ENCODE measurements around the gene GPHN.

GPHN gene

GRCh38 chr14:67199016-67199415, 691.1 kb downstream of the GPHN start:
- H3K9ac ChIP-seq (ENCODE audit: low read length in 5 of 5) = no peak overlapping the region

DNA sequence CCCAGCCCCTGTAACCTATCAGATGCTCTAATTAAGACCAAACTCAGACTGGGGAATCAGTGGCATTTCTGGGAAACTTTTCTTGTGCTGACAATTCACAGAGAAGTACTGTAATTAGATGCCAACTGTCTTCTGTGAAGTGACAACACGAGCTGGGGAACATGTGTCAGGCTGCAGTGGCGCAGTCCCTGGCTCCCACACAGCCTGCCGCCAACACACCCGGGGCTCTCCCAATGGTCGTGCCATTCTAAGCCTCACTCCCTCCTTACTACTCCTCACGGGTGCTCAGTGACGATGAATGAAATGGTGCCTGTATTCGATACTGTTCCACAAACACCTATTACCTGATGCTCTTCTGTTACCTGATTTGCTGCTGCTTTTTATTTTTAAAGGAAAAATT, 699.9 kb downstream of the GPHN start:
- Histone ChIP-seq H3K27ac (ENCODE audit: low read depth, low read length) (no peak overlapping the region), H3K4me1 (ENCODE audit: control insufficient read depth in 5 of 5, insufficient read depth in 5 of 5, low read length in 5 of 5) (no peaks in the 10 kb centered on the region), H3K36me3 (ENCODE audit: control insufficient read depth in 5 of 5, insufficient read depth in 5 of 5, low read length in 5 of 5) (no peaks in the 10 kb centered on the region), H3K9me3 (ENCODE audit: control insufficient read depth in 5 of 5, low read length in 5 of 5) (no peaks in the 10 kb centered on the region), H3K27me3 (ENCODE audit: control insufficient read depth in 5 of 5, insufficient read depth in 4 of 5, low read length in 5 of 5) (no peaks in the 10 kb centered on the region), H3K4me3 (ENCODE audit: low read depth in 1 of 5, low read length in 5 of 5) (no peak overlapping the region), H3K9ac (ENCODE audit: low read length in 5 of 5) (no peak overlapping the region)

More at GRCh38 chr14:67199016-67199415, 691.1 kb downstream of the GPHN start:
- Histone ChIP-seq H3K36me3 (ENCODE audit: control insufficient read depth in 5 of 5, insufficient read depth in 5 of 5, low read length in 5 of 5) (no peaks in the 10 kb centered on the region), H3K27ac (ENCODE audit: low read depth, low read length) (no peak overlapping the region), H3K4me1 (ENCODE audit: control insufficient read depth in 5 of 5, insufficient read depth in 5 of 5, low read length in 5 of 5) (no peaks in the 10 kb centered on the region), H3K9me3 (ENCODE audit: control insufficient read depth in 5 of 5, low read length in 5 of 5) (no peaks in the 10 kb centered on the region), H3K27me3 (ENCODE audit: control insufficient read depth in 5 of 5, insufficient read depth in 4 of 5, low read length in 5 of 5) (no peaks in the 10 kb centered on the region), H3K4me3 (ENCODE audit: low read depth in 1 of 5, low read length in 5 of 5) (no peak overlapping the region)

GRCh38 chr14:67218126-67218525, 710.2 kb downstream of the GPHN start:
- H3K27me3 ChIP-seq (ENCODE audit: control insufficient read depth in 5 of 5, insufficient read depth in 4 of 5, low read length in 5 of 5) = no peaks in the 10 kb centered on the region
- no peak overlapping the region for H3K4me3 ChIP-seq (ENCODE audit: low read depth in 1 of 5, low read length in 5 of 5)
- H3K27ac ChIP-seq (ENCODE audit: low read depth, low read length) = no peak overlapping the region

GRCh38 chr14:67221248-67221981, 713.5 kb downstream of the GPHN start:
- Histone ChIP-seq H3K9ac (ENCODE audit: low read length in 5 of 5) (no peak overlapping the region), H3K27ac (ENCODE audit: low read depth, low read length) (no peak overlapping the region), H3K27me3 (ENCODE audit: control insufficient read depth in 5 of 5, insufficient read depth in 4 of 5, low read length in 5 of 5) (no peaks in the 10 kb centered on the region), H3K36me3 (ENCODE audit: control insufficient read depth in 5 of 5, insufficient read depth in 5 of 5, low read length in 5 of 5) (no peaks in the 10 kb centered on the region), H3K4me1 (ENCODE audit: control insufficient read depth in 5 of 5, insufficient read depth in 5 of 5, low read length in 5 of 5) (no peaks in the 10 kb centered on the region), H3K9me3 (ENCODE audit: control insufficient read depth in 5 of 5, low read length in 5 of 5) (peaks cover 0 to 5% (median 0%) of the 10 kb centered on the region in 5 donors), H3K4me3 (ENCODE audit: low read depth in 1 of 5, low read length in 5 of 5) (no peak overlapping the region)

More at GRCh38 chr14:67218126-67218525, 710.2 kb downstream of the GPHN start:
- Histone ChIP-seq H3K4me1 (ENCODE audit: control insufficient read depth in 5 of 5, insufficient read depth in 5 of 5, low read length in 5 of 5) (no peaks in the 10 kb centered on the region), H3K9me3 (ENCODE audit: control insufficient read depth in 5 of 5, low read length in 5 of 5) (peaks cover 0 to 5% (median 0%) of the 10 kb centered on the region in 5 donors), H3K36me3 (ENCODE audit: control insufficient read depth in 5 of 5, insufficient read depth in 5 of 5, low read length in 5 of 5) (peaks cover 0 to 4% (median 0%) of the 10 kb centered on the region in 5 donors), H3K9ac (ENCODE audit: low read length in 5 of 5) (no peak overlapping the region)

- Histone ChIP-seq H3K4me1 (ENCODE audit: control insufficient read depth in 5 of 5, insufficient read depth in 5 of 5, low read length in 5 of 5) (no peaks in the 10 kb centered on the region), H3K9me3 (ENCODE audit: control insufficient read depth in 5 of 5, low read length in 5 of 5) (peaks cover 0 to 4% (median 0%) of the 10 kb centered on the region in 5 donors), H3K27me3 (ENCODE audit: control insufficient read depth in 5 of 5, insufficient read depth in 4 of 5, low read length in 5 of 5) (no peaks in the 10 kb centered on the region), H3K36me3 (ENCODE audit: control insufficient read depth in 5 of 5, insufficient read depth in 5 of 5, low read length in 5 of 5) (no peaks in the 10 kb centered on the region), H3K9ac (ENCODE audit: low read length in 5 of 5) (no peak overlapping the region), H3K4me3 (ENCODE audit: low read depth in 1 of 5, low read length in 5 of 5) (no peak overlapping the region), H3K27ac (ENCODE audit: low read depth, low read length) (no peak overlapping the region)
These were observed 714.0 kb downstream of the GPHN start for GRCh38 chr14:67221982-67222328.

- H3K4me1 ChIP-seq (ENCODE audit: control insufficient read depth in 5 of 5, insufficient read depth in 5 of 5, low read length in 5 of 5) = no peaks in the 10 kb centered on the region
- H3K9me3 ChIP-seq (ENCODE audit: control insufficient read depth in 5 of 5, low read length in 5 of 5) = no peaks in the 10 kb centered on the region
- H3K36me3 ChIP-seq (ENCODE audit: control insufficient read depth in 5 of 5, insufficient read depth in 5 of 5, low read length in 5 of 5) = no peaks in the 10 kb centered on the region
- H3K4me3 ChIP-seq (ENCODE audit: low read depth in 1 of 5, low read length in 5 of 5) = no peak overlapping the region
- no peak overlapping the region for H3K9ac ChIP-seq (ENCODE audit: low read length in 5 of 5)
- no peak overlapping the region for H3K27ac ChIP-seq (ENCODE audit: low read depth, low read length)
- no peaks in the 10 kb centered on the region for H3K27me3 ChIP-seq (ENCODE audit: control insufficient read depth in 5 of 5, insufficient read depth in 4 of 5, low read length in 5 of 5)
These were observed 717.6 kb downstream of the GPHN start for GRCh38 chr14:67225523-67225922.

DNA sequence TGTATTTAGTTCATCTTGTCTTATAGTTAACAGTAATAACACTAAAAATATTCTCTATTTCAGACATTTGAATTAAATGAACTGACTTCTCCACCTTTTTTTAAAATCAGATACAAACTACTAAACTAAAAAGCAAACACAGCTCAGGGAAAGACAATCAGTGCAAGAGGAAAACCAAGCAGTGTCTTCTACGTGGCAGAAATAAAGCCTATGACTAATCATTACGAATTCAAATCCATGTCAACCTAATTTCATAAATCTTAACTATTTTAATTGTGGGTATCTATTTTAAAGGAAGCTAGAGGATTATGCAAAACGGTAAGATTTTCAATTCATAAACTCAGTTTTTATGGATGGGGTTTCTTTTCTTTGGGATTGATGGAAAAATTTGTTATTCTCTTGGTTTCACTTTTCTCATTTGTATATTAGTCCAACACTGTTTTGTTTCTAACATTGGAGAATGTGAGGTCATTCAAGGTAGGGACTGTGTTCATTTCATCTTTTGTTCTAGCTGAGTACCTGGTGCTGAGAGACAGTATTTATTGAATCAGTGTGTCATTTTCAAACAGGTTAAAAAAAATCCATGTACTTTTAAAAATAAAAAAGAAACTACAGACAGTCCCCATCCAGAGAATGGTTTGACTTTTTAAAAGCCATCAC, 720.5 kb downstream of the GPHN start:
- H3K27me3 ChIP-seq (ENCODE audit: control insufficient read depth in 5 of 5, insufficient read depth in 4 of 5, low read length in 5 of 5) = no peaks in the 10 kb centered on the region
- H3K4me3 ChIP-seq (ENCODE audit: low read depth in 1 of 5, low read length in 5 of 5) = no peak overlapping the region
- H3K9ac ChIP-seq (ENCODE audit: low read length in 5 of 5) = peak overlapping the region in 1 of 5 donors; percentile 20
- no peak overlapping the region for H3K27ac ChIP-seq (ENCODE audit: low read depth, low read length)
- no peaks in the 10 kb centered on the region for H3K9me3 ChIP-seq (ENCODE audit: control insufficient read depth in 5 of 5, low read length in 5 of 5)
- H3K36me3 ChIP-seq (ENCODE audit: control insufficient read depth in 5 of 5, insufficient read depth in 5 of 5, low read length in 5 of 5) = no peaks in the 10 kb centered on the region
- H3K4me1 ChIP-seq (ENCODE audit: control insufficient read depth in 5 of 5, insufficient read depth in 5 of 5, low read length in 5 of 5) = no peaks in the 10 kb centered on the region

Measured in subcutaneous abdominal adipose tissue (tissue), 5 donors.